Measurements from ENCODE around the gene SLC27A4.
A peak's percentile ranks its signal among the peaks of the same experiment; 100 is the strongest.

SLC27A4 gene

DNA sequence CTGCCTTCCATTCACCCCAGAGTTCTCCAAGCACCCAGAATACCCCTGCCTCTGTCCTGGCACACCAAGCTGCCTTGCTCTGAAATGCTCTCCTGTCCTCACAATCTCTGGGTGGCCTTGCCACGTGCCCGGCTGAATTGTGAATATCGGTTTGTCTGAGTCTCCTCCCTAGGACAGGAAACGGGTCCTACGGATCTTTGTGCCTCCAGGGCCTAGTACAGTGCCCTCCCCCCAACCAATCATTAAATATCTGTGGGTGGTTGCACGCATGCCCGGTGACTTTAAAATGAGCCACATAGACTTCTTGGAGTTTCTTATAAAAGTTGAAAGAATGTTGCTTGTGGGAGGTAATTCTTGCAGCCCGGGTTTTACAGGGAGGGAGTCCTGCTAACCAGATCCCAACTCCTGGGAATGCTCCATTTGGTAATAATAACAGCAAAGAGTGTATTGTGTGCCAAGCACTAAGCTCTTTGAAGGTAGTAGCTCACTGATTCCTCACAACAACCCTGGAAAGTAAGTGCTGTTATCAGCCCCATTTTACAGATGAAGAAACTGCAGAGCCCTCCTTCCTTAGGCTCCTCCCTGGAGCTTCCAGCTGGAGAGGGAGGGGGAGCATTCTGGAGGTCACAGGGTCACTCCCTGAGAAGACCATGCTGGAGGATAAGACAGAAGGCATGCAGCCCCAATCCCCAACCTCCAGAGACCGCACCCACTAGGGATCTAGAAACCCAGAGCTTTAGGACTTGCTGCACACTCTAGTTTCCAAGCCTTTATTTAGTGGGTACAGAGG is 54.2 kb downstream of the SLC27A4 start:
- ATAC-seq (ENCODE audit: low read depth) (no peak), DNase-seq (ENCODE audit: low spot score) (no peak)
- no peaks in the 10 kb centered on the region for H3K9me3 ChIP-seq (ENCODE audit: severe bottlenecking)
- no peaks in the 10 kb centered on the region for H3K36me3 ChIP-seq (ENCODE audit: low read depth)
- no peaks in the 10 kb centered on the region for H3K4me1 ChIP-seq (ENCODE audit: insufficient read depth, poor library complexity, severe bottlenecking)
- TF ChIP-seq, protein P1, sequence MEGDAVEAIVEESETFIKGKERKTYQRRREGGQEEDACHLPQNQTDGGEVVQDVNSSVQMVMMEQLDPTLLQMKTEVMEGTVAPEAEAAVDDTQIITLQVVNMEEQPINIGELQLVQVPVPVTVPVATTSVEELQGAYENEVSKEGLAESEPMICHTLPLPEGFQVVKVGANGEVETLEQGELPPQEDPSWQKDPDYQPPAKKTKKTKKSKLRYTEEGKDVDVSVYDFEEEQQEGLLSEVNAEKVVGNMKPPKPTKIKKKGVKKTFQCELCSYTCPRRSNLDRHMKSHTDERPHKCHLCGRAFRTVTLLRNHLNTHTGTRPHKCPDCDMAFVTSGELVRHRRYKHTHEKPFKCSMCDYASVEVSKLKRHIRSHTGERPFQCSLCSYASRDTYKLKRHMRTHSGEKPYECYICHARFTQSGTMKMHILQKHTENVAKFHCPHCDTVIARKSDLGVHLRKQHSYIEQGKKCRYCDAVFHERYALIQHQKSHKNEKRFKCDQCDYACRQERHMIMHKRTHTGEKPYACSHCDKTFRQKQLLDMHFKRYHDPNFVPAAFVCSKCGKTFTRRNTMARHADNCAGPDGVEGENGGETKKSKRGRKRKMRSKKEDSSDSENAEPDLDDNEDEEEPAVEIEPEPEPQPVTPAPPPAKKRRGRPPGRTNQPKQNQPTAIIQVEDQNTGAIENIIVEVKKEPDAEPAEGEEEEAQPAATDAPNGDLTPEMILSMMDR (IDR thresholded peaks at IDR 0.05; ENCODE audit: poor library complexity, severe bottlenecking), result no peak
- H3K27me3 ChIP-seq (ENCODE audit: insufficient read depth, poor library complexity, severe bottlenecking), result peaks cover 16% of the 10 kb centered on the region
- H3K27ac ChIP-seq (ENCODE audit: poor library complexity, severe bottlenecking), result no peak overlapping the region
- no peak overlapping the region for H3K4me3 ChIP-seq (ENCODE audit: severe bottlenecking)

DNA sequence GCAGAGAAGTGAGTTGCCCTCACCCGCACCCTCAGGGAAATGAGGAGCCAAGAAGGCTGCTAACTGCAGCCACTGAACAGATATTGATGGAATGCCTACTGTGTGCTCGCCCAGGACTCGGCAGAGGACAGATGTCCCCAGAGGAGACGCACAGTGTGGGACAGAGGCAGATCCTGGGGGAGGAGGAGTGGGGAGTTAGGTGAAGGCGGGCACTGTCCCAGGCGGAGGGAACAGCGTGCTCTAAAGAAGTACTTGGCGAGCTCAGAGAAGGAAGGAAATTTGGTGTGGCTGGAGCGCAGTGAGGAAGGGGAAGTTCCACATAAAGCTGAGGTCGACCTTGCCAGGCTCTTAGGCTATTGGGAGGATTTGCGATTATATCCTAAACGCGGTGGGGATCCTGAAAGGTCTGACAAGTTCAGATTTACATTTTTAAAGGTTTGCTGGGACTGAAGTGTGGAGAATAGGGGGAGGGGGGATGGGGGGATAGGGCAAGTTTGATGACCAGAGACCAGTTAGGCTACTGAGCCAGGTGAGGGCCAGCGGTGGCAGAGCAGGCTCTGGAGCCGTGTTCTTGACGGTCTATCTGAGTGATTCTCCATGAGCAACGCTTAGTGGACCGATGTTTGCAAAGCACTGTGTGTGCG is 56.8 kb downstream of the SLC27A4 start:
- peaks cover 16% of the 10 kb centered on the region for H3K27me3 ChIP-seq (ENCODE audit: insufficient read depth, poor library complexity, severe bottlenecking)
- no peak overlapping the region for H3K4me3 ChIP-seq (ENCODE audit: severe bottlenecking)

DNA sequence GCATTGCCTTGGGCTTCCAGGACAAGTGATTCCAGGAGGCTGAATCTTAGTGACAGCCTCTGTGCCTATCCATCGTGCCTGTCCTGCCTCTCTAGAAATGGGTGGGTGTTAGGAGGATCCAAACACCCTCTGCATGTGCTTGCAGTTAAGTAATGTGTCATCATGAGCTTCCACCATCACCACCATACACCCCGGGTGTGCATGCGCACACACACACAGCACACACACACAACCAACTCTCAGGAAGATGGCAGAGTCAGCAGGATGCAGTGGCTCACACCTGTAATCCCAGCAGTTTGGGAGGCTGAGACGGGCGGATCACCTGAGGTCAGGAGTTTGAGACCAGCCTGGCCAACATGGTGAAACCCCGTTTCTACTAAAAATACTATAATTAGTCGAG is 57.5 kb downstream of the SLC27A4 start:
- Histone ChIP-seq H3K27ac (ENCODE audit: poor library complexity, severe bottlenecking) (no peak overlapping the region), H3K27me3 (ENCODE audit: insufficient read depth, poor library complexity, severe bottlenecking) (peaks cover 16% of the 10 kb centered on the region)
- TF ChIP-seq, protein P1 (IDR thresholded peaks at IDR 0.05; ENCODE audit: poor library complexity, severe bottlenecking), result no peak

More for the DNA sequence above, 56.8 kb downstream of the SLC27A4 start:
- no peaks in the 10 kb centered on the region for H3K36me3 ChIP-seq (ENCODE audit: low read depth)
- DNase-seq (ENCODE audit: low spot score) (no peak), ATAC-seq (ENCODE audit: low read depth) (peak; percentile 31)
- no peak overlapping the region for H3K27ac ChIP-seq (ENCODE audit: poor library complexity, severe bottlenecking)
- TF ChIP-seq, protein P1 (IDR thresholded peaks at IDR 0.05; ENCODE audit: poor library complexity, severe bottlenecking), result no peak
- no peaks in the 10 kb centered on the region for H3K9me3 ChIP-seq (ENCODE audit: severe bottlenecking)
- H3K4me1 ChIP-seq (ENCODE audit: insufficient read depth, poor library complexity, severe bottlenecking), result no peaks in the 10 kb centered on the region

DNA sequence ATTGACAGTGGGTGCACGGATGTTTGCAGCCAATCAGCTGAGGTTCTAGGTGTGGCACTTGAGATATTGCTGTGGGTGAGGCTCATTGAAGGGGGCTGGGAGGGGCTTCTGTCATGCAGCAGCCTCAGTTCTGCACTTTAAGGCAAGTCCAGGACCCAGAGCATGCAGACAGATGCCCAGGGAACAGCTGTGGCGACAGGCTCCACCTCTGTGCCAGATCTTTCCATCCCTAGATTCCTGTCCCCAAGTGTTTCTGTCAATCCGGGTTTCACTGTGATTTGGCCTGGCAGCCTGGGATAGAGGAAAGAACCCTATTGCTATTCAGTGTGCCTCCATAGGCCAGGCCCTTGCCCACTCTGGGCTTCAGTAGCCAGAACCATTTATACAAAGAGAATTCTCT is 59.5 kb downstream of the SLC27A4 start:
- Histone ChIP-seq H3K27ac (ENCODE audit: poor library complexity, severe bottlenecking) (no peak overlapping the region), H3K27me3 (ENCODE audit: insufficient read depth, poor library complexity, severe bottlenecking) (peaks cover 16% of the 10 kb centered on the region), H3K36me3 (ENCODE audit: low read depth) (no peaks in the 10 kb centered on the region), H3K9me3 (ENCODE audit: severe bottlenecking) (no peaks in the 10 kb centered on the region), H3K4me1 (ENCODE audit: insufficient read depth, poor library complexity, severe bottlenecking) (no peaks in the 10 kb centered on the region), H3K4me3 (ENCODE audit: severe bottlenecking) (no peak overlapping the region)
- no peak for DNase-seq (ENCODE audit: low spot score)
- TF ChIP-seq, protein P1 (IDR thresholded peaks at IDR 0.05; ENCODE audit: poor library complexity, severe bottlenecking), result no peak
- ATAC-seq (ENCODE audit: low read depth), result peak; percentile 12; the same call in 1 of the 3 replicates

More for the DNA sequence above, 57.5 kb downstream of the SLC27A4 start:
- no peaks in the 10 kb centered on the region for H3K4me1 ChIP-seq (ENCODE audit: insufficient read depth, poor library complexity, severe bottlenecking)
- H3K36me3 ChIP-seq (ENCODE audit: low read depth), result no peaks in the 10 kb centered on the region
- no peaks in the 10 kb centered on the region for H3K9me3 ChIP-seq (ENCODE audit: severe bottlenecking)
- no peak for DNase-seq (ENCODE audit: low spot score)
- H3K4me3 ChIP-seq (ENCODE audit: severe bottlenecking), result no peak overlapping the region
- peak; percentile 6; the same call in 1 of the 3 replicates for ATAC-seq (ENCODE audit: low read depth)

Measured in RWPE2 (cell line).